ENCODE data around the gene SLAIN2.

- TF ChIP-seq POLR2A (IDR thresholded peaks at IDR 0.05) (no peak), CTCF (IDR thresholded peaks at IDR 0.05) (no peak)
Measured at GRCh38 chr4:48366611-48367010, 25.3 kb downstream of the SLAIN2 start.

All from heart left ventricle (tissue), 13 donors.